ENCODE results near the gene PLXNB2. TPM values are rescaled to one million over a fixed set of nuclear protein-coding genes. Genes with fewer than 3 reads are reported as not detected.
"Not testable (repeated sequence)": the region's sequence is repeated elsewhere in the genome, so short reads cannot be mapped to it uniquely, and the experiment has no call there.

PLXNB2 gene, protein sequence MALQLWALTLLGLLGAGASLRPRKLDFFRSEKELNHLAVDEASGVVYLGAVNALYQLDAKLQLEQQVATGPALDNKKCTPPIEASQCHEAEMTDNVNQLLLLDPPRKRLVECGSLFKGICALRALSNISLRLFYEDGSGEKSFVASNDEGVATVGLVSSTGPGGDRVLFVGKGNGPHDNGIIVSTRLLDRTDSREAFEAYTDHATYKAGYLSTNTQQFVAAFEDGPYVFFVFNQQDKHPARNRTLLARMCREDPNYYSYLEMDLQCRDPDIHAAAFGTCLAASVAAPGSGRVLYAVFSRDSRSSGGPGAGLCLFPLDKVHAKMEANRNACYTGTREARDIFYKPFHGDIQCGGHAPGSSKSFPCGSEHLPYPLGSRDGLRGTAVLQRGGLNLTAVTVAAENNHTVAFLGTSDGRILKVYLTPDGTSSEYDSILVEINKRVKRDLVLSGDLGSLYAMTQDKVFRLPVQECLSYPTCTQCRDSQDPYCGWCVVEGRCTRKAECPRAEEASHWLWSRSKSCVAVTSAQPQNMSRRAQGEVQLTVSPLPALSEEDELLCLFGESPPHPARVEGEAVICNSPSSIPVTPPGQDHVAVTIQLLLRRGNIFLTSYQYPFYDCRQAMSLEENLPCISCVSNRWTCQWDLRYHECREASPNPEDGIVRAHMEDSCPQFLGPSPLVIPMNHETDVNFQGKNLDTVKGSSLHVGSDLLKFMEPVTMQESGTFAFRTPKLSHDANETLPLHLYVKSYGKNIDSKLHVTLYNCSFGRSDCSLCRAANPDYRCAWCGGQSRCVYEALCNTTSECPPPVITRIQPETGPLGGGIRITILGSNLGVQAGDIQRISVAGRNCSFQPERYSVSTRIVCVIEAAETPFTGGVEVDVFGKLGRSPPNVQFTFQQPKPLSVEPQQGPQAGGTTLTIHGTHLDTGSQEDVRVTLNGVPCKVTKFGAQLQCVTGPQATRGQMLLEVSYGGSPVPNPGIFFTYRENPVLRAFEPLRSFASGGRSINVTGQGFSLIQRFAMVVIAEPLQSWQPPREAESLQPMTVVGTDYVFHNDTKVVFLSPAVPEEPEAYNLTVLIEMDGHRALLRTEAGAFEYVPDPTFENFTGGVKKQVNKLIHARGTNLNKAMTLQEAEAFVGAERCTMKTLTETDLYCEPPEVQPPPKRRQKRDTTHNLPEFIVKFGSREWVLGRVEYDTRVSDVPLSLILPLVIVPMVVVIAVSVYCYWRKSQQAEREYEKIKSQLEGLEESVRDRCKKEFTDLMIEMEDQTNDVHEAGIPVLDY (N-terminal part only)
- total RNA-seq, result 85.7 TPM
- long read RNA-seq, partial matches to known transcripts, result 77 of 88 reads
- long read RNA-seq, other reads (novel, unspliced or antisense), result 10 of 88 reads

DNA sequence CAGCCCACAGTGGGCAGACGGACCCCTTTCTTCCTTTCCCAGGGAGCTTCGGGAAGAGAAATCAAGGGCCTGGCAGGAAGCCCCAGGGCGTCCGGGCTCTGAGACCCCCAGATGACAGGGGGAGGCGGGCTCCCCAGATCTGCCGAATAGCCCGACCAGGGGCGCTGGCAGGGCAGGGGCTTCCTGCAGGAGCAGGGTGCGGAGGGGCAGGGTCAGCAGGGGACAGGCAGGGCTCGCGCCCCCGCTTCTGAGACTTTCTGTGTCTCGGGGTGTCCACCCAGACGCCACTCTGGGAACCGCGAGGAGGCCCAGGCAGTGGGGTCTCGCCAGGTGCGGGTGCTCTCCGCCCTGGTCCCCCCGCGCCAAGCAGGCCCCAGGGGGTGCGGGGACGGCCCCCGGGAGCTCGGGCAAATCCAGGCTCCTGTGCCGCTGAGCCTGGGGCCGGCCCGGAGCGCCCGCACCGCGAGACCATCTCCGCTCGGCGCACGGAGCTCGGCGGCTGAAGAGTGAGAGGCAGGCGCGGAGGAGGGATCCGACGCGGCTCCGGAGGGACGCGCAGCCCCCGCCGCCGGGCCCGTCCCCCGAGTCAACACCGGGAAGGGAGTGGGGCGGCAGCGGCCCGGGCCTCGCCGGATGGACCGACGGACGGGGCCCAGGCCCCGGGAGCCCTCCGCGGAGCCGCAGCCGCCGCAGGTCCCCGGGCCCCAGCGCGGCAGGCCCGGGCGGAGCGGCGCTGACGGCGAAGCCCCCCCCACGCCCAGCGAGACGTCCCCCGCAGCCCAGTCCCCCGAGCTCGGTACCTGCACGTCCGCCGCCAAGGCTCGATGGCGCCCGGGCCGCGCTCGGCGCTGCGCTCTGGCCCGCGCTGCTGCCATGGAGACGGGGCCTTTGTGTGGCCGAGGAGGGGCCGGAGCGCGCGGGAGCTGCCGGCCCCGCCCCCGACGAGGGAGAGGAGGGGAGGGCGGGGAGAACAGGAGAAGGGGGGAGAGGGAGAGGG, at the start of gene PLXNB2:
TSS of gene PLXNB2 (minus strand) at position 894 of the 997 bp plus-strand sequence. CDS start 17,062 bp downstream, outside the sequence.
- peak; percentile 88 for DNase-seq (ENCODE audit: low spot score)
- intact Hi-C loops (cut with DNase I), result loop anchor here (5.0 kb wide), 1 partner anchor 35 kb away; the partner anchor contains the start of gene MAPK11

DNA sequence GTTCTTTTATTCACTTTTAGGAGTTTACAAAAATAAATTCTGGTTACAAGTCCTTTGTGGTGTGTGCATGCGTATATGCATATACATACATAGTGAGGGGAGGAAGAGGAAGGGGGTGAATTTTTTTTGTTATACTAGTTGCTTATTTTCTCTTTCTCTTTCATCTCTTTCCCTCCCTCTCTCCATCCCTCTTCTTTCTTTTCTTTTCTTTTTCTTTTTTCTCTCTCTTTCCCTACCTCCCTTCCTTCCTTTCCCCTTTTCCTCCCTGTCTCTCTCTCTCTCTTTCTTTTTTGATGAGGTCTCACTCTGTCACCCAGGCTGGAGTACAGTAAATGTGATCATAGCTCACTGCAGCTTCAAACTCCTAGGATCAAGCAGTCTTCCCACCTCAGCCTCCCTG, 49.8 kb upstream of the PLXNB2 start:
- intact Hi-C loops (cut with DNase I), result no loop called here
- DNase-seq (ENCODE audit: low spot score), result no peak

DNA sequence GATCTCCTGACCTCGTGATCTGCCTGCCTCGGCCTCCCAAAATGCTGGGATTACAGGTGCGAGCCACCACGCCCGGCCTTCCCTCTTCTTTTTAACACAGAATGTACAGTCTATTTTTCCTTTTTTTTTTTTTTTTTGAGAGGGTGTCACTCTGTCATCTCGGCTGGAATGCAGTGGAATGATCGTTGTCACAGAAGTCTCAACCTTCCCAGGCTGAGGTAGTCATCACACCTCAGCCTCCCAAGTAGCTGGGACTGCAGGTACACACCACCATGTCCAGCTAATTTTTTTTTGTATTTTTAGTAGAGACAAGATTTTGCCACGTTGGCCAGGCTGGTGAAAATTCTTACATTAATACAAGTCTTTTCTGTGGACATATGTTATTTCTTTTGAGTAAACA, 48.7 kb upstream of the PLXNB2 start:
- intact Hi-C loops (cut with DNase I), result no loop called here
- DNase-seq (ENCODE audit: low spot score), result no peak

DNA sequence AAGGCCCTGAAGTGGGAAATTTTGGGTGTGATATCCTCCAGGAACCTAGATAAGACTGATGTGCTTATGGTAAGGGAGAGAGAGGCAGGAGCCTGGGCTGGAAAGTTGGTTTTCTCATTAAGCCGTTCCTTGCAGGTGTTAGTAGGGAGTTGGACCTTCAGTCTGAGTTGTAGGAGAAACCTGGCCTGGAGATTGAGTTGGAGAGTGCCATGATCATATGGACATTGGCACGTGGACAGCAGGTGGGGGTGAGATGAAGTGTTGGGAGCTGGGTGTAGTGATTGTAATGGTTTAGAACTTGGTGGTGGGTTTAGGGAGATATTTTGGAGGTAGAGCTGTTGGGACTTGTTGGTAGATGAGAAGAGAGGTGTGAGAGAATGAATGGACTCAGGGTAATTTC, 40.6 kb upstream of the PLXNB2 start:
- DNase-seq (ENCODE audit: low spot score), result no peak
- intact Hi-C loops (cut with DNase I), result no loop called here

DNA sequence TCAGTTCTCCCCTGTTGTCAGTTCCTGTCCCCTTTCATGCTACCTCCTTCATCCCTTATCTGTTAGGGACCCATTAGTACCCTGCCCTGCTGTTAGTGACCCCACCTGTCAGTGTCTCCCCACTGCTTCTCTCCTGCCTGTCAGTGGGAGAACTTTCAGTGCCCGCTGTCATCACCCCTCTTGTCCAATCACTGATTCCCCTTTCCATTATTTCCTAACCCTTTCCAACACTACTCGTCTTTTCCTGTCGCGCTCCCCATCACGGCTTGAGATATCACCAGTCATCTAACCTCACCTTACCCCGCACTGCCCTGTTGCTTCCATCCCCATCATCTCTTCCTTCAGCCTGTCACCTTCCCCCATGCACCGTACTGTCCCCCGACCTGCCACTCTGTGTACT, 39.7 kb upstream of the PLXNB2 start:
- DNase-seq (ENCODE audit: low spot score), result no peak
- intact Hi-C loops (cut with DNase I), result no loop called here

DNA sequence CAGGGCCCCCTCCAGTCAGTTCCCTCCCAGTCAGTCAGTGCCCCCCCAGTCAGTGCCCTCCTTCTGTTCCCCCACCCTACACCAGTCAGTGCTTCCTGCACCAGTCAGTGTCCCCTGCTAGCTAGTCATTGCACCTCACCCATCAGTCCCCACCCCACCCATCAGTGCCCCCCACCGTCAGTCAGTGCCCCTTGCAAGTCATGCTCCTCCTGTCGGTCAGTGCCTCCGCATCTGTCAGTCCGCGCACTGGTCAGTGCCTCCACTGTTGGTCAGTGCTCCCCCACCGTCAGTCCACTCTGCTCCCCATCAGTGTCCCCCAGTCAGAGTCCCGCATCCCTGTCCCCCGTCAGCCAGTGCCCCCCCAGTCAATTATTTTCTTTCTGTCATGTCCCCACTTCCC, 39.0 kb upstream of the PLXNB2 start:
- intact Hi-C loops (cut with DNase I), result no loop called here
- DNase-seq (ENCODE audit: low spot score), result no peak

DNA sequence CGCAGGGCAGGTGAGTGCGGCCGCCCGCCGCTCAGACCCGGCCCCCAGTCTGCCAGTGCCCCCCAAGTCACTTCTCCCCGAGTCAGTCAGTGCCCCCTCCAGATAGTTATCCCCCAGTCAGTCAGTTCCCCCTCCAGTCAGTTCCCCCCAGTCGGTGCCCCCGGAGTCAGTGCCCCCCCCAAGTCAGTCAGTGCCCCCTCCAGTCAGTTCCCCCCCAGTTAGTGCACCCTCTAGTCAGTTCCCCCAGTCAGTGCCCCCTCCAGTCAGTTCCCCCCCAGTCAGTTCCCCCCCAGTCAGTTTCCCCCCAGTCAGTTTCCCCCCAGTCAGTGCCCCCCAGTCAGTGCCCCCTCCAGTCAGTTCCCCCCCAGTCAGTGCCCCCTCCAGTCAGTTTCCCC, 36.1 kb upstream of the PLXNB2 start:
- intact Hi-C loops (cut with DNase I), result loop anchor here (2.0 kb wide), 1 partner anchor 91 kb away; no protein-coding TSS in a partner anchor

DNA sequence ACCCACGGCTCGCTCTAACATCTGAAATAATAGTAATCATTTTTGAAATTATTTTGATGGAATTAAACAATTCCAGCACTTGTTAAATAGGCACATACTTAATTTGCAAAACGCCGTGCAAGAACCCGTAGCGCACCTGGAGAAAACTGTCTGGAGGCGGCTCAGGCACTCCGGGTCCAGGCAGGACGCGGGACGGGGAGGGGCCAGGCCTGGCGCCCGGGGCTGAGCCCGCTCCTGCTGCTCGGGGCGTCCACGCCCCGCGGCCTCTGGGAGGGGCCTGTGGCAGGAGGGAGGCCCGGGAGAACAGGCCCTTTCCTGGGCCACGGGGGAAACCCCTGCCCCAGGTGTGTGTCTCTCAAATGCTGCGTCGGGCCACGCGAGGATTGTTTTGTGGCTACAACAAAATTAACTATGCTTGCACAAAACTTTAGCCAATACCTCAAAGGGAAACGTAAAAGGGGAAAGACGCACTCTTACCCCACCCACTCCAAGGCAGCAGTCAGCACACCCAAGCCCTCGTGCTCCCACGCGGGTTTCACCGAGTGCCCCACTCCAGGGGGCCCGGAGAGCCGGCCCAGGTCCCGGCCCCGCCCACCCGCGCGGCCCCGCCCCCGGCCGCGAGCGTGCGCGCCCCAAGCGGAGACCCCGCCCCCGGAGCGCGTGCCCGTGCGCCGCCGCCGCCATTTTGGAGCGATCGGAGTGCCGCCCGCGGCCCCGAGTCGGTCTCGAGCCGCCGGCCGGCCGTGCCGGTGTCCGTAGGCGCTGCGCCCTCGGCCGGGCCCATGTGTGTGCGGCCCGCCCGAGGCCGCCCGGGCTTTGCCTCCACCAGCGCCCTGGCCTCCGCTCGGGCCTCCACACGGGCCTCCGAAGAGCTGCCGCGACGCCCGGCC, 35.5 kb upstream of the PLXNB2 start, which contains the start of gene PPP6R2:
TSS of gene PPP6R2 (plus strand) at position 677 of the 890 bp plus-strand sequence. CDS start 50,582 bp downstream, outside the sequence.
- peak; percentile 94 for DNase-seq (ENCODE audit: low spot score)
- intact Hi-C loops (cut with DNase I), result loop anchor here (1.0 to 2.0 kb wide), 2 partner anchors 67 to 90 kb away; no protein-coding TSS in a partner anchor

More for the DNA sequence above, 36.1 kb upstream of the PLXNB2 start:
- DNase-seq (ENCODE audit: low spot score), result no peak

DNA sequence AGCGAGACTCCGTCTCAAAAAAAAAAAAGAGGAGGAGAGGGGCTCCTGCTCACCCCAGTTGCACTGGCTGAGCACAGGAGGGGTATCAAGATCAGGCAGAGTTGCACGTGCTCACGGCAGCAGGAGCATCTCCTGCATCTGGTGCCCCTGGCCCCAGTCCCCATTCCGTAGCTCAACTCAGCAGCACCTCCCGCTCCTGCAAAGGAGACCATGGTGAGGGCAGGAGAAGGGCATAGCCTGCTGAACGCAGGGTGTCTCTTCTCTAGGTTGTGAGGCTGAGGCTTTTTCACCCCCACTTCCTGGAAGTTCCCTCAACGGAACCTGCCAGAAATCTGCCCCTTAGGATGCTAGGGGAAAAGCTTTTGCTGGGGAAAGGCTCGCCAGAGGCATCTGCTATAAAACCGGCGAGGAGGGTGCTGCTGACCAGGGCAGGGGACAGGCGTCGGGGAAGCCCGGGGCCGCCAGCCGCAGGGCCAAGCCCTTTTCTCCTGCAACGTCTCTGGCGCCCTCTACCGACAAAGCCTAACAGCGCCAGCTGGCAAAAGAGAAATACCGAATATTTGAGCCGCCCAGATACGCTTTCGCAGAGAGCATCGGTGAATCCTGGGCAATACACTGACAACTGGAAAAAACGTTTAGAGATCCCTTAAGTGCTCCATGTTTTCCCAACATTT, 34.7 kb upstream of the PLXNB2 start:
- intact Hi-C loops (cut with DNase I), result loop anchor here (1.0 to 2.0 kb wide), 2 partner anchors 66 to 89 kb away; no protein-coding TSS in a partner anchor
- peak; percentile 92 for DNase-seq (ENCODE audit: low spot score)

DNA sequence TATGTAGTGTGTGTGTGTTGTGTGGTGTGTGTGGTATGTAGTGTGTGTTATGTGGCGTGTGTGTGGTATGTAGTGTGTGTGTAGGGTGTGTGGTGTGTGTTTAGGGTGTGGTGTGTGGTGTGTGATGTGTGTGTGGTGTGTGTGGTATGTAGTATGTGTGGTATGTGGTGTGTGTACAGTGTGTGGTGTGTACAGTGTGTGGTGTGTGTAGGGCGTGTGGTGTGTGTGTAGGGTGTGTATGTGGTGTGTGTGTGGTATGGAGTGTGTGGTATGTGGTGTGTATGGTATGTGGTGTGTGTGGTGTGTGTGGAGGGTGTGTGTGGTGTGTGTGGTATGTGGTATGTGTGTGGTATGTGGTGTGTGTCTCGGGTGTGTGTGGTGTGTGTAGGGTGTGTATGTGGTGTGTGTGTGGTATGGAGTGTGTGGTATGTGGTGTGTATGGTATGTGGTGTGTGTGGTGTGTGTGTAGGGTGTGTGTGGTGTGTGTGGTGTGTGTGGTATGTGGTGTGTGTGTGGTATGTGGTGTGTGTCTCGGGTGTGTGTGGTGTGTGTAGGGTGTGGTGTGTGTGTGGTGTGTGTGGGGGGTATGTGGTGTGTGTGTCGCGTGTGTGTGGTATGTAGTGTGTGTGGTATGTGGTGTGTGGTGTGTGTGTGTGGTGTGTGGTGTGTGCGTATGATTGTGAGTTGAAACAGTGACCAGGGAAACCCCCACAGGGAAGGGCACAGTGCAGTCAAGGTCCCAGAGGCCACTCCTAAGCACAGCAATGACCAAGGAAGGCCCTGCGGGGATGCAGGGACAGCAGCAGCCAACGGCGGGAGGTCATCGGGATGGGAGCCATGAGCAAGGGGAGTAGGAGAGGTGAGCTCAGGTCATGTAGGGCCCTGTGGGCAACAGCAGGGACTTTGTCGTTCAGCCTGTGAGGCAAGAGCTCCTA, 32.8 kb upstream of the PLXNB2 start:
- no peak for DNase-seq (ENCODE audit: low spot score)

DNA sequence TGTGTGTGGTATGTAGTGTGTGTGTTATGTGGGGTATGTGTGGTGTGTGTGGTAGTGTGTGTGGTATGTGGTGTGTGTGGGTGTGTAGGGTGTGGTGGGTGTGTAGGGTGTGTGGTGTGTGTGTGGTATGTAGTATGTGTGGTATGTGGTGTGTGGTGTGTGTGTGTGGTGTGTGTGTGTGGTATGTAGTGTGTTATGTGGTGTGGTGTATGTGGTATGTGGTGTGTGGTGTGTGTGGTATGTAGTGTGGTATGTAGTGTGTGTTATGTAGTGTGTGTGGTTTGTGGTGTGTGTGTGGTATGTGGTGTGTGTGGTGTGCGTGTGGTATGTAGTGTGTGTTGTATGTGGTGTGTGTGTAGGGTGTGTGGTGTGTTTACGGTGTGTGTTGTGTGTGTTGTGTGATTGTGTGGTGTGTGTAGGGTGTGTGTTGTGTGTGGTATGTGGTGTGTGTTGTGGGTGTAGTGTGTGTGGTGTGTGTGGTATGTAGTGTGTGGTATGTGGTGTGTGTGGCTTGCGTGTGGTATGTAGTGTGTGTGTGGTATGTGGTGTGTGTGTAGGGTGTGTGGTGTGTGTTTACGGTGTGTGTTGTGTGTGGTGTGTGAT, 31.5 kb upstream of the PLXNB2 start:
- intact Hi-C loops (cut with DNase I), result no loop called here
- no peak for DNase-seq (ENCODE audit: low spot score)

More for the DNA sequence above, 32.8 kb upstream of the PLXNB2 start:
- intact Hi-C loops (cut with DNase I), result no loop called here

DNA sequence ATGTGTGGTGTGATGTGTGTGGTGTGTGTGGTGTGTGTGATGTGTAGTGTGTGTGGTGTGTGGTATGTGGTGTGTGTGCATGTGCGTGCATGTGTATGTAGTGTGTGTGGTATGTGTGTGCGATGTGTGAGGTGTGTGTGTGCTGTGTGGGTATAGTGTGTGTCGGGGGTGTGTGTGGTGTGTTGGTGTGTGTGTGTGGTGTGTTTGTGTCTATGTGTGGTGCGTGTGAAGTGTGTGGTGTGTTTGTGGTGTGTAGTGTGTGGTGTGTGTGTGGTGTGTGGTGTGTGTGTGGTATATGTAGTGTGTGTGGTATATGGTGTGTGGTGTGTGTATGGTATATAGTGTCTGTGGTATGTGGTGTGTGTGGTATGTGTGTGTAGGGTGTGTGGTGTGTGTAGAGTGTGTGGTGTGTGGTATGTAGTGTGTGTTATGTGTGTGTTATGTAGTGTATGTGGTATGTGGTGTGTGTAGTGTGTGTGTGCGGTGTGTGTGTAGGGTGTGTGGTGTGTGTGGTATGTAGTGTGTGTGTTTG, 30.7 kb upstream of the PLXNB2 start:
- no peak for DNase-seq (ENCODE audit: low spot score)
- intact Hi-C loops (cut with DNase I), result no loop called here

DNA sequence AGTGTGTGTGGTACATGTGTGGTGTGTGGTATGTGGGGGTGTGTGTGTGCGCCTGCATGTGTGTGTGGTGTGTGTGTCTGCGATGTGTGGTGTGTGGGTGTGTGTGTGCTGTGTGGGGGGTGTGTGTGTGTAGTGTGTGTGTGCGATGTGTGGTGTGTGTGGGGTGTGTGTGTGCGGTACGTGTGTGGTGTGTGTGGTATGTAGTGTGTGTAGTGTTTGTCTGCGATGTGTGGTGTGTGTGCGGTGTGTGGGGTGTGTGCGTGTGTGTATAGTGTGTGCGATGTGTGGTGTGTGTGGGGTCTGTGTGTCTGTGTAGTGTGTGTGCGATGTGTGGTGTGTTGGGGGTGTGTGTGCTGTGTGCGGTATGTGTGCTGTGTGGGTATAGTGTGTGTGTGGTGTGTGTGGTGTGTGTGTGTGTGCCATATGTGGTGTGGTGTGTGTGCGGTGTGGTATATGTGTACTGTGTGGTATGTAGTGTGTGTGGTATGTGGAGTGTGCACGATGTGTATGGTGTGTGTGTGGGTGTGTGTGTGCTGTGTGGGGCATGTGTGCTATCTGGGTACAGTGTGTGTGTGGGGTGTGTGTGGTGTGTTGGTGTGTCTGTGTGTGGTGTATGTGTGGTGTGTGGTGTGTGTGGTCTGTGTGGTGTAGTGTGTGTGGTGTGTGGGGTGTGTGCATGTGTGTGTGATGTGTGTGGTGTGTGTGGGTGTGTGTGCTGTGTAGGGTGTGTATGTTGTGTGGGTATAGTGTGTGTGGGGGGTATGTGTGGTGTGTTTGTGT, 30.0 kb upstream of the PLXNB2 start:
- no peak for DNase-seq (ENCODE audit: low spot score)
- intact Hi-C loops (cut with DNase I), result no loop called here

DNA sequence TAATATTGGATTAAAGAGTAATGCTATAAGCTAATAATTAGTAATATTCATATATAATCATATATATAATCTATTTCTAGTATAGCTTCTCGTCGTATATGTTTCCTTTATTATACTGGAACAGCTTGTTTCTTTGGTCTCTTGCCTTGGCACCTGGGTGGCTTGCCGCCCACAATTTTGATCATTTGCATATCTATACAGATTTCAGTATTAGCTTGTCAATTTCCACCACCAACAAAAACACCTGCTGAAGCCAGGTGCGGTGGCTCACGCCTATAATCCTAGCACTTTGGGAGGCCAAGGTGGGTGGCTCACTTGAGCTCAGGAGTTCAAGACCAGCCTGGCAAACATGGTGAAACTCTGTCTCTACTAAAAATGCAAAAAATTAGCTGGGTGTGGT, 27.0 kb upstream of the PLXNB2 start:
- DNase-seq (ENCODE audit: low spot score); intact Hi-C loops (cut with DNase I): not testable (repeated sequence)
